Testis (tissue), 2 donors: Measurements from ENCODE around the gene CLEC3A.
A peak's percentile ranks its signal among the peaks of the same experiment; 100 is the strongest.

Experiments
- POLR2A ChIP-seq: fragments of 450-650 bp; IDR thresholded peaks from one replicate; pipeline ENCODE4 v1.6.1; 2017; ENCODE audit warnings: antibody characterized with exemption, mild to moderate bottlenecking, moderate library complexity
- TF ChIP-seq, protein P1 (sequence below), 3 experiments: fragments of 450-650 bp in 2 of 3; fragments of 200-600 bp in 1 of 3; sonication (generic) in 1 of 3; IDR thresholded peaks; one replicate each; pipeline ENCODE4 v1.5.1; 2016 to 2019; ENCODE audit warnings: antibody characterized with exemption in 3 of 3, mild to moderate bottlenecking in 2 of 3, moderate library complexity in 1 of 3

DNA sequence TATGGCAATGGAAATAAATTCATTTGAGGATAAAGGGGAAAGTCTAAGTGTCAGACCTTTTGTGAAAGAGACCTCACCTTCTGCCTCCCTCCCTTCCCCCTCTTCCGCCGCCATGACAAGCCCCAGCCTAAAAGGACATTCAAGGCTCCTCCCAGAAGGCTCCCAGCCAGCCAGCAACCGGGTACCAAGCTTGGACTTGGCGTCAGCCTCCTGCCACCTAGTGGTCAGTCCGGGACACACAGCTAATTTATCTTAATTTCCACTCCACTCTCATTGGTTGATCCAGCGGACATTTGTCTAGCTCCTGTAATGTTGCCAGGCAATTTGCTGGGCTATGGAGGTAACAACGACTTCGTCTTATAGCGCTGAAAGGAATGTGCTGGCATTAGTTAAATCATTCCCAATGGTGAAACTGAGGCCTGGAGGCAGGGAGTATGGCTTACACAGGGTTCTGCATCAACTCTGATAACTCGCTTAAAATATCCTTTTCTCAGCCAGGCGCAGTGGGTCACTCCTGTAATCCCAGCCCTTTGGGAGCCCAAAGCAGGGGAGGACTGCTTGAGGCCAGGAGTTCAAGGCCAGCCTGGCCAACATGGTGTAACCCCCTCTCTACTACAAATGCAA, 19.3 kb upstream of the CLEC3A start:
- TF ChIP-seq, protein P1, sequence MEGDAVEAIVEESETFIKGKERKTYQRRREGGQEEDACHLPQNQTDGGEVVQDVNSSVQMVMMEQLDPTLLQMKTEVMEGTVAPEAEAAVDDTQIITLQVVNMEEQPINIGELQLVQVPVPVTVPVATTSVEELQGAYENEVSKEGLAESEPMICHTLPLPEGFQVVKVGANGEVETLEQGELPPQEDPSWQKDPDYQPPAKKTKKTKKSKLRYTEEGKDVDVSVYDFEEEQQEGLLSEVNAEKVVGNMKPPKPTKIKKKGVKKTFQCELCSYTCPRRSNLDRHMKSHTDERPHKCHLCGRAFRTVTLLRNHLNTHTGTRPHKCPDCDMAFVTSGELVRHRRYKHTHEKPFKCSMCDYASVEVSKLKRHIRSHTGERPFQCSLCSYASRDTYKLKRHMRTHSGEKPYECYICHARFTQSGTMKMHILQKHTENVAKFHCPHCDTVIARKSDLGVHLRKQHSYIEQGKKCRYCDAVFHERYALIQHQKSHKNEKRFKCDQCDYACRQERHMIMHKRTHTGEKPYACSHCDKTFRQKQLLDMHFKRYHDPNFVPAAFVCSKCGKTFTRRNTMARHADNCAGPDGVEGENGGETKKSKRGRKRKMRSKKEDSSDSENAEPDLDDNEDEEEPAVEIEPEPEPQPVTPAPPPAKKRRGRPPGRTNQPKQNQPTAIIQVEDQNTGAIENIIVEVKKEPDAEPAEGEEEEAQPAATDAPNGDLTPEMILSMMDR (IDR thresholded peaks at IDR 0.05) = peak; percentile 65 to 84 (median 78)
- no peak for TF ChIP-seq POLR2A
